NCI-H526 (cell line): Measurements from ENCODE around the gene C4orf50.
A peak's percentile ranks its signal among the peaks of the same experiment; 100 is the strongest.

Experiments used
- DNase-seq, 2 experiments: peaks; one replicate each; lab custom pipeline; 2025; lab: John Stamatoyannopoulos, UW

The C4orf50 gene

GRCh38 chr4:6018331-6018730 lies at the start of gene C4orf50:
TSS of gene C4orf50 (minus strand) at chr4:6018431.
- DNase-seq = no peak

GRCh38 chr4:6065934-6066590 lies 47.8 kb upstream of the C4orf50 start:
- no peak for DNase-seq

DNA sequence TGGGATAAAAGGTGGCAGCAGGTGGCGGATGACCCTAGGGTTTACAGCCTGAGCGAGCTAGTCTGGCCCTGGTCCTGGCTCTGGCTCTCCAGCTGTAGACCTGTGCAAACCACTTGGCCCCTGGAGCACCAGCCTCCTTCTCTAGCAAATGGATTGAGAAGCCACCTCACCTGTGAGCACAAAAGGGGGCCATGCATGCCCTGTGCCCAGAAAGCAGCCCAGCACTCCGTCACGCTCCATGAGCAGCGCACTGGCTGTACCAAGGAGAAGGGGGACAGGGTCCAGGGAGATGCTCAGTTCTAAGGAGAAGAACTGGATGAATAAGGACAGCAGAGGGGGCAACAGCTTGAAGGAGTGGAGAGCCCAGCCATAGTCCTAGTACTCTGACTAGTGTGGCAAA lies 46.9 kb upstream of the C4orf50 start:
- no peak for DNase-seq

DNA sequence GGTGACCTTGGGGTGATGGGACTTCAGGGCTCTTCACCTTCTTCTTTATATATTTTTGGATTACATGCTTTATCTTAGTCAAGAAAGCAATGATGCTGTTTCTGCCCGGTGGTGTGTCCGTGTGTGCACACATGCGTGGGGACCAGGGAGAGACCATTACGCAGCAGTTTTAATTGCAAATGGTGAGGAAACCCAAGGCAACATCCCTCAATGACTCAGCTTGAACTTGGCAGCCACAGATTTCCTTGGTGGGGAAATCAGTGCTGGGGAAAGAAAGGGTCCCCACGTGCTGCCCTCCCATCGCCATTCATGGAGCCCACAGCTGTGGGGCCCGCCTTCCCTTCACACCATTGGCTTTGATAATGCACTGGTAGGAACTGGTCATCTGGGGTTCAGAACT lies 46.2 kb upstream of the C4orf50 start:
- DNase-seq = no peak

- DNase-seq = no peak
Observed at GRCh38 chr4:6063684-6064083, 45.5 kb upstream of the C4orf50 start.

- DNase-seq = no peak
Observed at GRCh38 chr4:6062133-6062532, 43.9 kb upstream of the C4orf50 start.

- DNase-seq = no peak
Observed at GRCh38 chr4:6059375-6059805, 41.2 kb upstream of the C4orf50 start.

- no peak for DNase-seq
Observed at GRCh38 chr4:6058531-6059374, 40.5 kb upstream of the C4orf50 start.

DNA sequence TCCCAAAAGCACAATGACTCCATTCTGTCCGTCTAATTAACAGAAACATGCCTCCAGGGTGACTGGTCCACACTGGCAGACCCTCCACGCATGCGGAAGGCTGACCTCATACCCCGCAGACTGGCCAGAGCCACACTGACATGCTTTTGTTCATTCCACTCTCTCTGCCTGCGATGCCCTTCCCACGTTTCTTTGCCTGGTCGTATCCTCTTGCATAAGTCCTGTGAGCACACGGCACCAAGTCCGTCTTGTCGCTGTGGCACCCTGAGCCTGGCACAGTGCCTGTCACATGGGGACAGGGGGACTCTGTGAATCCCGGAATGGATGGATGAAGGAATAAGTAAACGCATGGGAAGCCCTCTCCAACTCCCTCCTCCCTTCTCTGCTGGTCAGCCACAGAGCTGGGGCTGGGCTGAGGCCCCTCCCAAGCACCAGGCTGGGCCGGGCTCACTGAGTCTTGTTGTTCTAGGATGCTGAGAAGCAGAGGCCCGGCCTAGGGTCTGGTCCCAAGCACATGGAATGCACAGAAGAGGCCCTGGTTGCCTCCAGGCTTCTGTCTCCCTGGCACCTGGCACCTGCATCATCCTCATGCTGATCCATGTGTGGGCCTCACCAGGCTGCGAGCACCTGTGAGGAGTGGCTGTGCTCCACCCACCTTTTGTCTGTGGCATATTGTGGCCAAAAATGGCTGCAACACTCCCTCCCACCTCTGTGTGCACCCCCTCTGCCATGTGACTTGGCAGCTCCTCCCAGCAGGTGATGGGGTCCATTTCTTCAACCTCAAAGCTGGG lies 38.9 kb upstream of the C4orf50 start:
- no peak for DNase-seq

DNA sequence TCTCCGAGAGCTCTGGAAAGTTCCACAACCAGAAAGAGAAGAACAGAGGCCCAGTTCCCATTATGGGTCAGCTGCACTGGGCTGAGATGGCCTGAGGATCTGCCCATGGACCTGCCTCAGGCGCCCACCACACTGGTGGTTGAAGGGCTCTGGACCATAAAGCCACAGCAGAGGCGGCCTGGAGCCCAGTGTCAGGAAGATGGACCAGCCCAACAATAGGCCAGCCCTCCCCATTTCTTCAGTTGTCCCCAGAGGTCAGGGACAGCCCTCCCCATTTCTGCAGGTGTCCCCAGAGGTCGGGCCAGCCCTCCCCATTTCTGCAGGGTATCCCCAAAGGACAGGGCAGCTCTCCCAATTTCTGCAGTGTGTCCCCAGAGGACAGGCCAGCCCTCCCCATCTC lies 37.2 kb upstream of the C4orf50 start:
- DNase-seq = no peak

- no peak for DNase-seq
Observed at GRCh38 chr4:6055030-6055429, 36.8 kb upstream of the C4orf50 start.

DNA sequence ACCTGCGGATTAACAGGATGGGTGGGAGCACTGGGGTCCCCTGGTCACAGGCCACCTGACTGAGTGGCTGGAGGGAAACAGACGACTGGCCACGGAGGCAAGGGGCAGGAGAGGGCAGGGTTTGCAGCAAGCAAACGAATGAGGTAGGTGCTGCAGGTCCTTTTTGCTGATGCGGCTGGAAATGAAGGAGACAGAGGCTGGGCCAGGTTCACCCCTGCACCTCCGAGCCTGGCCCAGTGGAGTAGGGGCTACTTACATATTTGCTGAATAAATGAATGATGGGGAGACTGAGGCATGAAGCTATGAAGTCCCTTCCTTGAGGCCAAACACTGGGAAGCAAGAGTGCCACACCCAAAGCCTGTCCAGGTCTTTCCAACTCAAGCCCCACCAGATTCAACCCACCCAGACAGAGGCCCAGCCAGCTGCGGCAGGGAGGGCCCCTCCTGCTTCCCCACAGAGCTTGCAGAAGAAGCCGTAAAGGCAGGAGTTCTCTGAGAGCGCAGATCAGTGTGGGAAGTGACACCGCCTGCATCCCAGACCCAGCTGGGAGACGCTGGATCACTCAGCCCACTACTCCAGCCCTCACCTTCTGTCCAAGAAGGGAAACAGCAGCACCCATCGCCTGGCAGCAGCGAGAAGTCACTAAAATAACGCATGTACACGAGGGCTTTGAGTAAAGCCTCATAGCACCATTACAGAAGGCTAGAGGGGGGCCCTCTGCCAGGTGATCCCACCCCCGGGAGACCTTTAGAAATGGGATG lies 36.1 kb upstream of the C4orf50 start:
- no peak for DNase-seq

DNA sequence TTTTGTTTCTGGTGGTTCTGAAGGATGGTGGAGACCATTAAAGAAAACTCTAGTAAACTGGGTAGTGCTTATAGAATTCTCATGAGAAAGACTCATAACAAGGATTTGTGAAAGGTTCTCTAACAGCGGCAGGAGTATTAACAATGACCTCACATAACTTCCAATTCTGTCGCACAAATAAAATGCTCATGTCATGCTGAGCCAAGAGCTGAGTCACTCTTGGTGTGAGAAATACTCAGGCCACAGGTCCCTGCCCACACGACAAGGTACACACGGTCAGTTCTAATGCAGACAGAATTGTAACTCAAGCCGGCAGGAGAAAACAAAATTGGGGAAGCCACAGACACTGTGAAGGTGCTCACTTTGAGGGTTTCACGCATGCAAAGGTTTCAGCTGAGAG lies 34.4 kb upstream of the C4orf50 start:
- DNase-seq = no peak

- no peak for DNase-seq
Observed at GRCh38 chr4:6050551-6050950, 32.3 kb upstream of the C4orf50 start.

- no peak for DNase-seq
Observed at GRCh38 chr4:6049985-6050384, 31.8 kb upstream of the C4orf50 start.

- DNase-seq = no peak
Observed at GRCh38 chr4:6049278-6049677, 31.0 kb upstream of the C4orf50 start.

DNA sequence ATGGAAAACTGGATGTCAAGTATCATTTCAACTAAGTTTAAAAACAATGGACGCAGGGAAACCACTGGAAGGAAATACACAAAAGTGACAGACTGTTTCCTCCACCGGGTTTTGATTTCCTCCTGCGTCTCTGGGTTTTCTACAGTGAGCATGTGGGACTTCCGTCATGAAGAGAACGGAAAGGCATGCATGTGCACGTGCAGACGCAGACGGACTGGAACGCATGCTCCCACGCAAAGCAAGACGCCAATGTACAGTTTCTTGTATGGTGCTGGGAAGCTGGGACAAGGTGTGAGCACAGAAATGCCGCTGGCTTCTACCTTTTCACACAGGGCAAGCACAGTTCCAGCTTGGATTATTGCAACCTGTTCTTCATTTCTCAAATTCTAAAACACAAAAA lies 30.3 kb upstream of the C4orf50 start:
- DNase-seq = no peak

DNA sequence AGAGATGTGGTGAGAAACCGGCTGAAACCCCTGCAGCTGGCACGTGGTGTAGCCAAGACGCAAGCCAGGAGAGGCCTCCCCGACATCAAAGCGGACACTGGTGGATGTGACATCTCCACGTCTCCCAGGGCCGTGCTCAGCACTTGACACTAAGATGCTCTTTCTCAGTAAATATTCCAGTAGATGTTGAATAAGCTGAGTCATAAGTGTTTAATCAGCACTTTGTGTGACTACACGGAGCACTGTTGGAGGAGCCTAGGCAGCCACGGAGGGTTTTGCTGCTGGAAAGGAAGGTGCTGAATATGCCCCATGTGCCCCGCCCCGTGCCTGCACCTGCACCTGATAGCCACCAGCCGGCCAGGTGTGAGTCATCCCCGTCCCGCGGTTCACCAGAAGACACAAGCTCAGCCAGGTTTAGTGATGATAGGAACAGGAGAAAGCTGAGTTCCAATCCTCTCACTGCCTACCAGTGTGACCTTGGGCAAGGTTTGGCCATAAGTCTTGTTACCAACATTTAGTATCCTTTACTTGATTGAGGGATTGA lies 29.0 kb upstream of the C4orf50 start:
- peak in 1 of 2 experiments; percentile 33 for DNase-seq

- DNase-seq = no peak
Observed at GRCh38 chr4:6046526-6047129, 28.4 kb upstream of the C4orf50 start.

DNA sequence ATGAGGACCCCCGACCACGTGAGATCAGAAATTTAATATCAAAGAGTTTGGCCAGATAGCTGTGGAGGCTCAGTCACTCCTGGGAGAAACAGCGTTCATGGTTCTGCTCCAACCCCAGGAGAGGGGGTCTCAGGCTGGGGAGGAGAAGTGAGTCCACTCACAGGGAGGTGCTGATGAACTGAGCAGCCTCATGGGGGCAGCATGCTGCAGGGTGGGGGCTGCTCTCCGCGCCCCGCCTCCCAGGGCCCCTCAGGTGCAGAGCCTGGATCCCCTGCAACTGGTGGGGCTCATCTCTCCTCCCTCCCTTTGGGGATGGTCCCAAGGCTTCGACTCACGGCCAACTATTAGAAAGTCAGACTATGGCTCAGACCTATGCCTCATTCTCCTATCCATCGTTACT lies 26.6 kb upstream of the C4orf50 start:
- DNase-seq = no peak

DNA sequence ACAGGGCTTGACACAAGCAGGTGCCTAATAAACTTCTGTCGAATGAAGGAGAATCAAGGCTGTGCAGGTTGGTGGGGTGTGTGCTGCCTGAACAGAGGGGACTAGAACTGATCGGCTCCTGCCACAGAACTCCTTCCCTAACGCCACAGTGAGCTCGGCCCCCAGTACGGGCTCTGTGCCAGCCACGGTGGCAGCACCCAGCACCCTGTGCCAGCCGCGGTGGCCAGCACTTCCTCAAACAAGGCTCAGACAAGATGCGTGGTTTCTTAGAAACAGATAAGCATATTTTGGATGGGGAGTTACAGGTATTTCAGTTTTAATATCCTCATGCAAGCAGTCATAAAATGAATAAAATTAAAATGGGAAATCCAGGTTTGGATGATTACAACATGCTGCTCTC lies 26.0 kb upstream of the C4orf50 start:
- no peak for DNase-seq
